ENCODE results near the gene PPM1K.

- TF ChIP-seq CTCF (IDR thresholded peaks at IDR 0.05; ENCODE audit: low read depth, low read length, poor library complexity, severe bottlenecking) (no peak), EZH2phosphoT487 (IDR thresholded peaks at IDR 0.05; ENCODE audit: borderline replicate concordance, low read length) (no peak)
Observed at GRCh38 chr4:88275949-88276515, 8.3 kb downstream of the PPM1K start.
